HepG2 (cell line): ENCODE data around the gene LYZ. TPM values are rescaled to one million over a fixed set of nuclear protein-coding genes. Genes with fewer than 3 reads are reported as not detected.

ENCODE experiments used
- ATAC-seq: fragments of 200-7000 bp; cut with Tn5 transposase; 3 replicates; pipeline ENCODE4 v1.9.1; 2020; ENCODE audit warnings: mild to moderate bottlenecking, moderate library complexity
- BruUV-seq: library from RNA; stranded (reverse); fragments of 400-500 nt; replicated peaks from 2 replicates; lab custom pipeline; 2021; lab: Mats Ljungman, UMichigan
- CTCF ChIA-PET: fragments of 300-600 bp; formaldehyde crosslinking; extraction: SDS; loops from one replicate; lab custom pipeline; 2021; ENCODE audit warnings: low total read pairs, inconsistent platforms, low intra/inter-chr PET ratio; lab: Yijun Ruan, JAX
- POLR2A ChIA-PET: fragments of 350-600 bp; sonication (Branson Sonifier 250); formaldehyde crosslinking; loops from one replicate; lab custom pipeline; 2020; ENCODE audit warnings: antibody characterized with exemption, inconsistent platforms; lab: Yijun Ruan, JAX
- DNase-seq: peaks from one replicate; pipeline ENCODE4 v3.0.0-alpha.2; 2015; ENCODE audit warnings: low spot score
- FAIRE-seq: peaks from 3 replicates; lab custom pipeline; 2011; peaks lifted over from hg19 to GRCh38; lab: Jason Lieb, UNC
- H2AFZ ChIP-seq: one replicate; pipeline ENCODE4 v1.6.1; 2011; ENCODE audit warnings: low read length, inconsistent platforms
- H3K27ac ChIP-seq: fragments of 300-600 bp; 3 replicates; pipeline ENCODE4 v1.8.0; 2011; ENCODE audit warnings: mixed run types, mild to moderate bottlenecking, mixed read lengths, low read length, inconsistent platforms; ENCODE audit not compliant: insufficient read depth; ENCODE audit errors: extremely low read length
- H3K27me3 ChIP-seq, 2 experiments: fragments of 200-600 bp in 1 of 2; 2 replicates in 1 of 2; 3 replicates in 1 of 2; pipeline versions ENCODE4 v1.6.0 to v1.8.0; 2011; ENCODE audit warnings: low read length in 2 of 2, mild to moderate bottlenecking in 2 of 2, moderate library complexity in 2 of 2, inconsistent platforms in 1 of 2; ENCODE audit not compliant: insufficient read depth in 2 of 2, control insufficient read depth in 1 of 2
- H3K36me3 ChIP-seq, 2 experiments: fragments of 200-600 bp in 1 of 2; replicated peaks in 1 of 2; 2 replicates in 1 of 2; 3 replicates in 1 of 2; pipeline versions ENCODE4 v1.5.1 to v1.8.0; 2011; ENCODE audit warnings: low read length in 2 of 2, inconsistent platforms in 1 of 2; ENCODE audit not compliant: insufficient read depth in 2 of 2, control insufficient read depth in 1 of 2
- H3K4me1 ChIP-seq: 2 replicates; pipeline ENCODE4 v1.5.1; 2012; ENCODE audit warnings: low read length, inconsistent platforms; ENCODE audit not compliant: insufficient read depth
- H3K4me2 ChIP-seq: 2 replicates; pipeline ENCODE4 v1.6.0; 2011; ENCODE audit warnings: low read depth, low read length, inconsistent platforms
- H3K4me3 ChIP-seq, 3 experiments: fragments of 200-600 bp in 1 of 3; sonication (generic), shearing (Covaris generic) in 1 of 3; replicated peaks in 1 of 3; 2 replicates each; pipeline ENCODE4 v1.5.1; 2011 to 2016; ENCODE audit warnings: low read length in 3 of 3, inconsistent platforms in 2 of 3, low read depth in 2 of 3, mild to moderate bottlenecking in 2 of 3, control low read depth in 1 of 3, mixed read lengths in 1 of 3; ENCODE audit not compliant: insufficient read depth in 1 of 3
- H3K79me2 ChIP-seq: one replicate; pipeline ENCODE4 v1.6.1; 2011; ENCODE audit warnings: low read length, inconsistent platforms; ENCODE audit not compliant: insufficient read depth
- H3K9ac ChIP-seq: 2 replicates; pipeline ENCODE4 v1.6.0; 2011; ENCODE audit warnings: mild to moderate bottlenecking, low read depth, low read length, inconsistent platforms; ENCODE audit not compliant: insufficient read depth
- H3K9me3 ChIP-seq: 2 replicates; pipeline ENCODE4 v1.5.1; 2012; ENCODE audit warnings: mild to moderate bottlenecking, low read length
- H4K20me1 ChIP-seq: 2 replicates; pipeline ENCODE4 v1.6.0; 2011; ENCODE audit warnings: inconsistent platforms, mild to moderate bottlenecking, low read length, moderate library complexity; ENCODE audit not compliant: insufficient read depth
- ARID2 ChIP-seq: sonication (generic); formaldehyde crosslinking; IDR thresholded peaks from 2 replicates; pipeline ENCODE4 v1.8.1; 2022; ENCODE audit warnings: mild to moderate bottlenecking, missing genetic modification reagents, borderline replicate concordance
- CREB1 ChIP-seq, 2 experiments: fragments of 450-650 bp in 1 of 2; IDR thresholded peaks; 2 replicates each; pipeline ENCODE4 v1.6.1; 2016 to 2017; ENCODE audit warnings: control low read depth in 1 of 2, mild to moderate bottlenecking in 1 of 2, missing compliant biosample characterization in 1 of 2, missing genetic modification characterization in 1 of 2
- ETV5 ChIP-seq: IDR thresholded peaks from 2 replicates; pipeline ENCODE4 v1.6.1; 2018; ENCODE audit warnings: missing biosample characterization, missing genetic modification reagents, inconsistent platforms, borderline replicate concordance
- GABPA ChIP-seq, 2 experiments: IDR thresholded peaks; 2 replicates each; pipeline ENCODE4 v1.6.1; 2011 to 2016; ENCODE audit warnings: low read depth in 2 of 2, low read length in 1 of 2, missing biosample characterization in 1 of 2, missing genetic modification characterization in 1 of 2
- HNRNPH1 ChIP-seq: fragments of 200-400 bp; formaldehyde crosslinking; optimal IDR thresholded peaks from 2 replicates; pipeline ENCODE3; 2017; ENCODE audit warnings: mild to moderate bottlenecking, low read depth, low read length
- HNRNPL ChIP-seq: fragments of 200-400 bp; formaldehyde crosslinking; IDR thresholded peaks from 2 replicates; pipeline ENCODE4 v1.6.1; 2017; ENCODE audit warnings: mild to moderate bottlenecking, low read depth, low read length
- HNRNPUL1 ChIP-seq: fragments of 200-400 bp; formaldehyde crosslinking; IDR thresholded peaks from 2 replicates; pipeline ENCODE4 v1.6.1; 2017; ENCODE audit warnings: low read depth, mild to moderate bottlenecking, low read length, moderate library complexity
- MZF1 ChIP-seq: sonication (generic); formaldehyde crosslinking; IDR thresholded peaks from 2 replicates; pipeline ENCODE4 v1.8.1; 2023; ENCODE audit warnings: mild to moderate bottlenecking, missing genetic modification reagents, borderline replicate concordance
- NCOA5 ChIP-seq: sonication (generic); formaldehyde crosslinking; IDR thresholded peaks from 2 replicates; pipeline ENCODE4 v1.4.0; 2020; ENCODE audit warnings: missing genetic modification reagents
- NR3C1 ChIP-seq: sonication (generic); formaldehyde crosslinking; IDR thresholded peaks from 2 replicates; pipeline ENCODE4 v1.4.0; 2020; ENCODE audit warnings: missing genetic modification reagents
- PHF5A ChIP-seq: IDR thresholded peaks from one replicate; pipeline ENCODE4 v1.6.1; 2018; ENCODE audit warnings: low read depth, missing genetic modification reagents; ENCODE audit not compliant: unreplicated experiment
- SRSF9 ChIP-seq: fragments of 200-400 bp; formaldehyde crosslinking; IDR thresholded peaks from 2 replicates; pipeline ENCODE4 v1.6.1; 2018; ENCODE audit warnings: borderline replicate concordance, mild to moderate bottlenecking, low read depth, low read length; ENCODE audit not compliant: insufficient read depth, poor library complexity, severe bottlenecking
- TCF12 ChIP-seq, 2 experiments: fragments of 450-650 bp in 1 of 2; sonication (generic) in 1 of 2; formaldehyde crosslinking in 1 of 2; IDR thresholded peaks; 2 replicates each; pipeline versions ENCODE4 v1.6.1 to v1.8.0; 2017 to 2022; ENCODE audit warnings: antibody characterized with exemption in 1 of 2, mild to moderate bottlenecking in 1 of 2, missing genetic modification reagents in 1 of 2, moderate library complexity in 1 of 2
- ZBTB25 ChIP-seq: IDR thresholded peaks from 2 replicates; pipeline ENCODE4 v1.6.1; 2018; ENCODE audit warnings: missing genetic modification reagents
- ZC3H4 ChIP-seq: sonication (generic); formaldehyde crosslinking; IDR thresholded peaks from 2 replicates; pipeline ENCODE4 v1.4.0; 2020; ENCODE audit warnings: missing genetic modification reagents, borderline replicate concordance
- ZFP36 ChIP-seq: fragments of 150-350 bp; IDR thresholded peaks from 2 replicates; pipeline ENCODE4 v1.6.1; 2018; ENCODE audit warnings: borderline replicate concordance, low read length, low read depth; ENCODE audit not compliant: partially characterized antibody
- ZMAT5 ChIP-seq: sonication (generic); formaldehyde crosslinking; IDR thresholded peaks from 2 replicates; pipeline ENCODE4 v1.5.0; 2020; ENCODE audit warnings: mild to moderate bottlenecking, low read depth, missing genetic modification reagents, borderline replicate concordance
- ZNF234 ChIP-seq: sonication (generic); formaldehyde crosslinking; conservative IDR thresholded peaks from 2 replicates; pipeline ENCODE4 v1.5.1; 2020; ENCODE audit warnings: mild to moderate bottlenecking, missing genetic modification reagents
- ZNF546 ChIP-seq: sonication (generic); formaldehyde crosslinking; conservative IDR thresholded peaks from 2 replicates; pipeline ENCODE4 v1.8.1; 2023; ENCODE audit warnings: mild to moderate bottlenecking, missing genetic modification reagents
- ZNF615 ChIP-seq: sonication (generic); formaldehyde crosslinking; IDR thresholded peaks from 2 replicates; pipeline ENCODE4 v1.5.0; 2020; ENCODE audit warnings: mild to moderate bottlenecking, missing genetic modification reagents, borderline replicate concordance
- ZNF878 ChIP-seq: sonication (generic); formaldehyde crosslinking; IDR thresholded peaks from 2 replicates; pipeline ENCODE4 v1.8.1; 2023; ENCODE audit warnings: mild to moderate bottlenecking, missing genetic modification reagents, moderate library complexity
- WGBS: methylation state at CpG from one replicate; pipeline ENCODE4 v1.1.6; 2017; ENCODE audit warnings: low lambda C conversion rate; 5-methylcytosine and 5-hydroxymethylcytosine counted together
- in situ Hi-C: cut with HindIII; loops from 2 replicates; pipeline ENCODE4 v1.10.0; 2017; ENCODE audit warnings: low pct_unique_long_range_greater_than_20kb; ENCODE audit not compliant: extremely low pct_ligation_motif_present
- intact Hi-C: fragments of 100-400 bp; cut with micrococcal nuclease; formaldehyde crosslinking; loops from one replicate; pipeline ENCODE4 v1.10.0; 2022; ENCODE audit not compliant: unreplicated experiment
- polyA plus RNA-seq, 8 experiments: library from polyadenylated mRNA; depleted of rRNA in 3 of 8; stranded (reverse) in 7 of 8; unstranded in 1 of 8; fragments of >200 nt; fragmentation: Illumina TruSeq in 4 of 8; extraction: Trizol in 4 of 8; gene quantifications; 2 replicates each; pipeline versions ENCODE4 v1.2.1 to v1.2.3, GENCODE V29; 2011 to 2016; ENCODE audit warnings: low read depth in 4 of 8, missing spikeins in 1 of 8, mixed read lengths in 1 of 8; ENCODE audit not compliant: insufficient read depth in 1 of 8
- total RNA-seq, 5 experiments: library from RNA; depleted of rRNA; stranded (reverse); fragments of >200 nt; fragmentation: Illumina TruSeq; extraction: Trizol; gene quantifications; 2 replicates each; pipeline ENCODE4 v1.2.3, GENCODE V29; 2016; ENCODE audit warnings: low read depth in 1 of 5

The LYZ gene
- total and polyA plus RNA-seq, 2 of the 13 experiments (the other 11 are each of a cell fraction or from before 2014, with no cell fraction given) = 1,788 to 2,054 TPM

GRCh38 chr12:69330475-69331473, 17.4 kb upstream of the LYZ start:
- DNase-seq (no peak), FAIRE-seq (no peak), ATAC-seq (peak; percentile 20)
- Histone ChIP-seq H2AFZ (no peak overlapping the region), H3K36me3 (peaks cover 4 to 7% of the 10 kb centered on the region in 2 experiments), H3K4me3 (peak overlapping the region; percentile 64 to 97 (median 88)), H3K4me1 (peaks cover 69% of the 10 kb centered on the region), H3K9ac (peak overlapping the region; percentile 98), H3K79me2 (peaks cover 49% of the 10 kb centered on the region), H3K9me3 (no peaks in the 10 kb centered on the region), H4K20me1 (no peaks in the 10 kb centered on the region), H3K27me3 (no peaks in the 10 kb centered on the region; a peak in 1 of 5 replicates), H3K4me2 (peak overlapping the region; percentile 89), H3K27ac (peak overlapping the region; percentile 99)
- under 1% methylated on average over 18 of the region's 18 CpGs for WGBS
- intact Hi-C loops (loop anchor here (10.0 kb wide), 1 partner anchor 176 kb away; no protein-coding TSS in a partner anchor), in situ Hi-C loops (no loop called here)
- CTCF ChIA-PET = no interaction called here
- no TSS peak for BruUV-seq
- POLR2A ChIA-PET = interaction anchor here (0.9 to 11.9 kb wide), 7 partner anchors 9 to 40 kb away, joined by 3 to 229 read pairs (median 16); partner anchors contain the start of gene LYZ
- no peak for TF ChIP-seq ETV5 (CRISPR knock-in tag)
- no peak for TF ChIP-seq CREB1 (IDR thresholded peaks at IDR 0.05)
- TF ChIP-seq CREB1 (CRISPR knock-in tag; IDR thresholded peaks at IDR 0.05) = peak; percentile 34; the same call in 1 of the 2 replicates
- no peak for TF ChIP-seq ZMAT5
- no peak for TF ChIP-seq MZF1 (CRISPR knock-in tag)
- no peak for TF ChIP-seq NR3C1 (CRISPR knock-in tag)
- TF ChIP-seq GABPA (IDR thresholded peaks at IDR 0.05; ENCODE audit: low read depth, low read length) = no peak
- 0 out of 2 replicates have a peak, but pooled peaks have one; percentile 14 for TF ChIP-seq GABPA (CRISPR knock-in tag; IDR thresholded peaks at IDR 0.05; ENCODE audit: low read depth)
- no peak for TF ChIP-seq NCOA5 (CRISPR knock-in tag)
- TF ChIP-seq ZNF878 (CRISPR knock-in tag) = no peak
- no peak for TF ChIP-seq ZNF546 (CRISPR knock-in tag)
- TF ChIP-seq ARID2 (CRISPR knock-in tag) = 0 out of 2 replicates have a peak, but pooled peaks have one; percentile 34
- TF ChIP-seq ZBTB25 (CRISPR knock-in tag) = no peak
- no peak for TF ChIP-seq HNRNPL
- TF ChIP-seq ZNF234 (CRISPR knock-in tag) = no peak
- no peak for TF ChIP-seq PHF5A (CRISPR knock-in tag)
- TF ChIP-seq HNRNPH1 = no peak
- TF ChIP-seq HNRNPUL1 = no peak
- no peak for TF ChIP-seq TCF12 (IDR thresholded peaks at IDR 0.05)
- no peak for TF ChIP-seq TCF12 (CRISPR knock-in tag; IDR thresholded peaks at IDR 0.05)
- TF ChIP-seq ZC3H4 = 0 out of 2 replicates have a peak, but pooled peaks have one; percentile 80
- TF ChIP-seq SRSF9 = no peak
- no peak for TF ChIP-seq ZFP36
- TF ChIP-seq ZNF615 (CRISPR knock-in tag) = 0 out of 2 replicates have a peak, but pooled peaks have one; percentile 1
